NCI-H524 (cell line): ENCODE measurements around the gene SCUBE3.

ENCODE experiments used
- DNase-seq, 2 experiments: peaks; one replicate each; lab custom pipeline; 2025; lab: John Stamatoyannopoulos, UW

SCUBE3 gene

GRCh38 chr6:35181933-35182612, 31.7 kb upstream of the SCUBE3 start:
- no peak for DNase-seq

GRCh38 chr6:35183281-35183680, 30.5 kb upstream of the SCUBE3 start:
- no peak for DNase-seq

GRCh38 chr6:35183935-35184334, 29.8 kb upstream of the SCUBE3 start:
- DNase-seq, result no peak

- no peak for DNase-seq
Measured at GRCh38 chr6:35184580-35185301, 29.0 kb upstream of the SCUBE3 start.

GRCh38 chr6:35185302-35185681, 28.5 kb upstream of the SCUBE3 start:
- DNase-seq, result no peak

- DNase-seq, result no peak
Measured at GRCh38 chr6:35185971-35186370, 27.8 kb upstream of the SCUBE3 start.

GRCh38 chr6:35186571-35186970, 27.2 kb upstream of the SCUBE3 start:
- DNase-seq, result no peak

GRCh38 chr6:35188886-35189285, 24.9 kb upstream of the SCUBE3 start:
- no peak for DNase-seq

- DNase-seq, result no peak
Measured at GRCh38 chr6:35190306-35190705, 23.4 kb upstream of the SCUBE3 start.

GRCh38 chr6:35191889-35192288, 21.9 kb upstream of the SCUBE3 start:
- no peak for DNase-seq

- no peak for DNase-seq
Measured at GRCh38 chr6:35192301-35192860, 21.4 kb upstream of the SCUBE3 start.

- DNase-seq, result no peak
Measured at GRCh38 chr6:35194390-35194789, 19.4 kb upstream of the SCUBE3 start.

GRCh38 chr6:35195120-35195780, 18.5 kb upstream of the SCUBE3 start:
- no peak for DNase-seq

- DNase-seq, result no peak
Measured at GRCh38 chr6:35197196-35197595, 16.6 kb upstream of the SCUBE3 start.

GRCh38 chr6:35199866-35200265, 13.9 kb upstream of the SCUBE3 start:
- DNase-seq, result no peak

- no peak for DNase-seq
Measured at GRCh38 chr6:35202066-35202546, 11.7 kb upstream of the SCUBE3 start.

- DNase-seq, result no peak
Measured at GRCh38 chr6:35203152-35203670, 10.5 kb upstream of the SCUBE3 start.

GRCh38 chr6:35203680-35204079, 10.1 kb upstream of the SCUBE3 start:
- DNase-seq, result no peak

- DNase-seq, result no peak
Measured at GRCh38 chr6:35206346-35206745, 7.4 kb upstream of the SCUBE3 start.

- DNase-seq, result no peak
Measured at GRCh38 chr6:35208419-35208818, 5.3 kb upstream of the SCUBE3 start.

GRCh38 chr6:35209081-35209480, 4.7 kb upstream of the SCUBE3 start:
- DNase-seq, result no peak

- no peak for DNase-seq
Measured at GRCh38 chr6:35209622-35210247, 4.0 kb upstream of the SCUBE3 start.
